HUES64 (cell line): ENCODE data around the gene SCGB1C1.
A peak's percentile ranks its signal among the peaks of the same experiment; 100 is the strongest.

Experiments
- H3K27ac ChIP-seq: 2 replicates; pipeline ENCODE4 v1.7.0; 2013; ENCODE audit warnings: low read depth, low read length, inconsistent platforms
- H3K27me3 ChIP-seq: 2 replicates; pipeline ENCODE4 v1.6.1; 2013; ENCODE audit warnings: mild to moderate bottlenecking, low read length; ENCODE audit not compliant: insufficient read depth
- H3K36me3 ChIP-seq: 2 replicates; pipeline ENCODE4 v1.6.1; 2013; ENCODE audit warnings: mild to moderate bottlenecking, low read length; ENCODE audit not compliant: insufficient read depth
- H3K4me1 ChIP-seq: 2 replicates; pipeline ENCODE4 v1.6.1; 2013; ENCODE audit warnings: mild to moderate bottlenecking, low read length, moderate library complexity; ENCODE audit not compliant: insufficient read depth
- H3K4me3 ChIP-seq: 2 replicates; pipeline ENCODE4 v1.5.1; 2013; ENCODE audit warnings: mild to moderate bottlenecking, low read length, moderate library complexity
- H3K9ac ChIP-seq: 2 replicates; pipeline ENCODE4 v1.6.1; 2013; ENCODE audit warnings: mild to moderate bottlenecking, low read depth, low read length
- H3K9me3 ChIP-seq: 2 replicates; pipeline ENCODE4 v1.6.1; 2013; ENCODE audit warnings: low read depth, low read length; ENCODE audit not compliant: insufficient read depth
- WGBS: fragments of 150-250, 120-280 bp; methylation state at CpG from one replicate; pipeline ENCODE4 v1.1.7; 2013; ENCODE audit warnings: missing lambda C conversion rate; 5-methylcytosine and 5-hydroxymethylcytosine counted together

The SCGB1C1 gene

DNA sequence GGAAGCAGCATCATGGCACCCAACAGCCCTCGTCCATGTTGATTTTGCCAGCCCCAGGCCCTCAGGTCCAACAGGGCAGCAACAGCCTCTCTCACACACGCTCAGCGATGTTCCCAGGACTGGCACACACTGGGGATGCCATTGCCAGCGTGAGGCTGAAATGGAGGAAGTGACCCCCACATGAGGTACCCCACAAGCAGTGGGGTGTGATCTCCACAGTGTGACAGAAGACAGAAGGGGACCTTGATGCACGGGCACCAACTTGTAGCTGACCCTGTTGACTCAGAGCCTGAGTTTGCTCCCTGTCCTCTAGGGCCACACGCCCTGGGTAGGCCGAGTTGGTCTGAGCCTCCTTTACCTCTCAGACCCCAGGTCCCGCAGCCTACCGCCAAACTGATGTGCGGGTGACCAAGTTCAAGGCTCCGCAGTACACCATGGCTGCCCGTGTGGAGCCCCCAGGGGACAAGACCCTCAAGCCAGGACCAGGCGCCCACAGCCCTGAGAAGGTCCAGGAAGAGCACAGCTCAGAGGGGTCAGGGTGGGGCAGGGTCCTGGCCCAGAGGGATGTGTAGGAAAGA is 6.2 kb downstream of the SCGB1C1 start:
- 87% methylated on average over 13 of the region's 13 CpGs for WGBS
- H3K27me3 ChIP-seq, result no peaks in the 10 kb centered on the region
- H3K4me3 ChIP-seq, result no peak overlapping the region
- H3K4me1 ChIP-seq, result no peaks in the 10 kb centered on the region
- H3K36me3 ChIP-seq, result peaks cover under 1% of the 10 kb centered on the region; the same call in 1 of the 2 replicates
- no peak overlapping the region for H3K27ac ChIP-seq
- no peaks in the 10 kb centered on the region for H3K9me3 ChIP-seq
- H3K9ac ChIP-seq, result no peak overlapping the region

DNA sequence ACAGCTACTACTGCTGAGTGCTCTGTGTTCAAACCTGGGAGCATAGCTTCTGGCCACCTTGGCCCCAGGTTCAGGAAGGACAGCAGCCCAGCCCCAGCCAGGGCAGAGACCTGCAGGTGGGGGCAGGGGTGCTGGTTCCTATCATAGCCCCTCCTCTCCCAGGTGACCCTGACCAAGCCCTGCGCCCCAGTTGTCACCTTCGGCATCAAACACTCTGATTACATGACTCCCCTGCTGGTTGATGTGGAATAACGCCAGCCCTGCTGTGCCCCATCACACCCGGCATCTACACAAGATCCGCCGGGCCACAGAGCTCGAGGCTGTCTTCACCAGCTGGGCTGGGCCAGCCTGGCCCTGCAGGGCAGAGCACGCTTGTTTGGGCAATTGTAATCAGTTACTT is 6.9 kb downstream of the SCGB1C1 start:
- Histone ChIP-seq H3K36me3 (peaks cover 7% of the 10 kb centered on the region), H3K27me3 (no peaks in the 10 kb centered on the region), H3K4me1 (no peaks in the 10 kb centered on the region), H3K4me3 (no peak overlapping the region), H3K27ac (no peak overlapping the region), H3K9me3 (no peaks in the 10 kb centered on the region), H3K9ac (no peak overlapping the region)
- WGBS, result 89% methylated on average over 8 of the region's 8 CpGs

DNA sequence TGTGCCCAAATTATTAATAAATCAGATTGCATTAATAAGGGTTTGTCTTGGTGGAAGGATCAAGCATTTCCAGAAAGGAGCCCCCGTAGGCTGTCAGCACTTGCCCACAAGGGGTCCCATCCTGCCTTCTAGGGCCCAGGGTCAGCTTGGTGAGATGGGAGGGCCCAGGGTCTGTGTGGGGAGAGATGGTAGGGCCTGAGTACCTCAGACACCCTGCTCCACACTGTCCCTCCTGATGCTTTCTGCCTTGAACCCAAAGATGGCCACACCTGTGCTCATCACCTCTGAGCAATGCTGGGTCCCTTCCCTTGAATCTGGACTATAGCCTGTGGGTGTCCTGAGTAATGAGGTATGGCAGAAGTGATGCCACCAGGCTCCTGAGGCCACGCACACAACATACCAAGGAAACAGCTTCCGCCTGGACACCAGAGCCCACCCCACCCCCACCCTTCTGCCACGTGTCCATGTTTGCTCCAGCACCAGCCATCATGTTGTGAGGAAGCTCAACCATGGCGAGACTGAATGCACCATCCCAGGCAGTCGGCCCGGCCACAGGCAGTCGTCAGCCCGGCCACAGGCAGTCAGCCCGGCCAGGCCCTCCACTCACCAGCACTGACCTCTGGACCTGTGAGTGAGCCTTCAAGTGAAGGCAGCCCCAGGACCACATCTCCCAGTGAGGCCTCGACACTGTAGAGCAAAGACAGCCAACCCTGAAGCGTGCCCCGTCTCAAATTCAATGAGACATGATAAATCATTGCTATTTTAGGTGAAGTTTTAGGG is 7.5 kb downstream of the SCGB1C1 start:
- Histone ChIP-seq H3K9me3 (no peaks in the 10 kb centered on the region), H3K27me3 (no peaks in the 10 kb centered on the region), H3K27ac (no peak overlapping the region), H3K4me1 (no peaks in the 10 kb centered on the region), H3K36me3 (peaks cover 14% of the 10 kb centered on the region), H3K9ac (no peak overlapping the region), H3K4me3 (no peak overlapping the region)
- 94% methylated on average over 13 of the region's 13 CpGs for WGBS

DNA sequence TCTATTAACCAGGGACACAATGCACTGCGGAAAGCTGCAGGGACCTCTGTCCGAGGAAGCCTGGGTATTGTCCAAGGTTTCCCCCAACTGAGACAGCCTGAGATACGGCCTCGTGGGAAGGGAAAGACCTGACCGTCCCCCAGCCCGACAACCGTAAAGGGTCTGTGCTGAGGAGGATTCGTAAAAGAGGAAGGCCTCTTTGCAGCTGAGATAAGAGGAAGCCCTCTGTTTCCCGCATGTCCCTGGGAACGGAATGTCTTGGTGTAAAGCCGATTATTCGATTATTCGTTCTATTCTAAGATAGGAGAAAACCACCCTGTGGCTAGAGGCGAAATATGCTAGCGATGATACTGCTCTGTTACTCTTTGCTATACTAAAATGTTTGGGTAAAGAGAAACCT is 9.1 kb downstream of the SCGB1C1 start:
- no peaks in the 10 kb centered on the region for H3K27me3 ChIP-seq
- H3K36me3 ChIP-seq, result peaks cover 16% of the 10 kb centered on the region
- H3K4me1 ChIP-seq, result peaks cover 7% of the 10 kb centered on the region; the same call in 1 of the 2 replicates
- 79% methylated on average over 15 of the region's 15 CpGs for WGBS
- H3K27ac ChIP-seq, result no peak overlapping the region
- H3K4me3 ChIP-seq, result no peak overlapping the region
- H3K9ac ChIP-seq, result no peak overlapping the region
- no peaks in the 10 kb centered on the region for H3K9me3 ChIP-seq

- H3K9me3 ChIP-seq, result no peaks in the 10 kb centered on the region
- H3K36me3 ChIP-seq, result peaks cover 16% of the 10 kb centered on the region
- WGBS, result 96% methylated on average over 8 of the region's 8 CpGs
- H3K27ac ChIP-seq, result no peak overlapping the region
- no peak overlapping the region for H3K9ac ChIP-seq
- no peak overlapping the region for H3K4me3 ChIP-seq
- no peaks in the 10 kb centered on the region for H3K27me3 ChIP-seq
- H3K4me1 ChIP-seq, result peaks cover 7% of the 10 kb centered on the region; the same call in 1 of the 2 replicates
Observed at GRCh38 chr11:202490-202889, 9.6 kb downstream of the SCGB1C1 start.

DNA sequence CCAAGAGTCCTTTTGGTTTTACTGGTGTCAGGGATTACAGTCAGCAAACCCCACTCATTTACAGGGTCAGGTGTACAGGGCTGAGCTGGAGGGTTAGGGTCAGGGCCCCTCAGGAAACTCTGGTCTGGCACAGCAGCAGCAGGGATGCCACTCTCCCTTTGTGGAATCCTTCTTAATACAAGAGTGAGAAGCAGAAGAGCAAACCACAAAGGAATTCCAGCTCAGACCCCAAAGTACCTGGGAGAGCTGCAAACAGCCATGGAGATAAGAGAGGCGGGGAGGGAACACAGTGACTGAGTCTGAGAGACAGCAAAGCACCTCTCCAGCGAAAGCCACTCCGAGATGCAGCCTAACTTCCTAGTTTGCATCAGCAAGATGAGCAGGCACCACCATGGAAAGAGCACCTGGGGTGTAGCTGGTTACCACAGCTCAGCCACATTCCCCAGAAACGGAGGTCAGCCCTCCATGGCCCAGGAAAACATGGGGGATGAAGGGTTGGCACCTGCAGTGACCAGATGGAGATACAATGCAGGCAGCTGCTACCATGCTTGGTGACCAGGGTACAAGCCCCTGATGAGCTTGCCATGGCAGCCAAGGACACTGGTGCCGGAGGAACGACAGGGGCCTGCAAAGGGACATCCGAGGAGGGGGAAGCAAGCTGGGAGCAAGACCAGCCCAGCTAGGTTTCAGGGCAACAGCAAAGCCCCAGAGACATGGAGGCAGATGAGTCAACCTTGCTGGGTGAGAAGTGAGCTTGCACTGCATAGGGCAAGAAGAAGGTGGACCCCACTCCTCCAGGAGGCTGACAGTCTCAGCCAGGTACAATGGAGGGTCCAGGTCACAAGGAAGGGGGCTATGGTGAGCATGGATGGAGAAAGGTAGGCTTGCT is 10.4 kb downstream of the SCGB1C1 start:
- no peaks in the 10 kb centered on the region for H3K27me3 ChIP-seq
- H3K27ac ChIP-seq, result no peak overlapping the region
- peaks cover 7% of the 10 kb centered on the region; the same call in 1 of the 2 replicates for H3K4me1 ChIP-seq
- 94% methylated on average over 7 of the region's 7 CpGs for WGBS
- no peak overlapping the region for H3K9ac ChIP-seq
- no peak overlapping the region for H3K4me3 ChIP-seq
- peaks cover 16% of the 10 kb centered on the region for H3K36me3 ChIP-seq
- no peaks in the 10 kb centered on the region for H3K9me3 ChIP-seq

- 98% methylated on average over 4 of the region's 4 CpGs for WGBS
- H3K9ac ChIP-seq, result no peak overlapping the region
- H3K36me3 ChIP-seq, result peaks cover 16% of the 10 kb centered on the region
- no peaks in the 10 kb centered on the region for H3K9me3 ChIP-seq
- no peak overlapping the region for H3K4me3 ChIP-seq
- H3K4me1 ChIP-seq, result peaks cover 7% of the 10 kb centered on the region; the same call in 1 of the 2 replicates
- H3K27ac ChIP-seq, result no peak overlapping the region
- H3K27me3 ChIP-seq, result no peaks in the 10 kb centered on the region
Observed at GRCh38 chr11:203945-204586, 11.2 kb downstream of the SCGB1C1 start.

GRCh38 chr11:204587-205109 is 11.8 kb downstream of the SCGB1C1 start:
- Histone ChIP-seq H3K4me3 (no peak overlapping the region), H3K36me3 (peaks cover 19% of the 10 kb centered on the region), H3K27me3 (no peaks in the 10 kb centered on the region), H3K9ac (no peak overlapping the region), H3K27ac (no peak overlapping the region), H3K4me1 (peaks cover 7% of the 10 kb centered on the region; the same call in 1 of the 2 replicates), H3K9me3 (no peaks in the 10 kb centered on the region)
- WGBS, result 90% methylated on average over 11 of the region's 12 CpGs

DNA sequence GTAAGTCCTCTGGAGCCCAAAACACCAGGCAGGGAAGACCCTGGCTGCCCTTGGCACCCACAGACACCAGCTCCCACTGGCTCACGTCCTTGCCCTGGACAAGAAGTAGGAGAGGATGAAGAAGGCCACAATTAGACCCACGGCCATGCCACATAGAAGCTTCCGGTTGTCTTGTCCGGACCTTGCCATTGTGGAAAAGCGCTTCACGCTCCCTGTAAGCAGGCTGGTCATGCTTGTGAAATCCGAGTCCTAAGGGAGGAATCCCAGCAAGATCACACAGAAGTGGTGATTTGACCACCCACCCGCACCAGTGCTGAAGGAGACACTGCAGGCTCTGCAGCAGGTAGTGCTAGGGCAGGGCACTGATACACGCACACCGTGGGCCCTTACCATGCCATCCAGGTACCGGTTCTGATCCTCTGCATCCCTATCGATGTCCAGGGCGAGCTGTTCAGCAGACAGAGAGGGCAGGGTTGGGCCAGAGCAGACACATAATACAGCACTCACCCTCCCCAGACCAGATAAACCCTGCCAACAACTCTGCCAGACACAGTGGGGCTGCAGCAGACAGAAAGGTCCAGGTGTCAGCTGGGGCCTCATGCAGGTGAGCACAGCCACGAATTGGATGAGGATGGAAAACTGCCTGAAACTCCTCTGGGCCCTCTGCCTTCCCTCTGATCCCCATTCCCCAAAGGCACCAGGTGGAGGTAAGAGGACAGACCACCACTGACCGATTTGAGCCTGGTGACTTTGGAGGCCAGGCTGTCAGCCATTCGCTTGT is 12.5 kb downstream of the SCGB1C1 start:
- H3K4me1 ChIP-seq, result peaks cover 7% of the 10 kb centered on the region; the same call in 1 of the 2 replicates
- 95% methylated on average over 16 of the region's 16 CpGs for WGBS
- peaks cover 26% of the 10 kb centered on the region for H3K36me3 ChIP-seq
- H3K4me3 ChIP-seq, result 0 out of 2 replicates have a peak overlapping the region, but pooled peaks have one; percentile 93
- H3K9ac ChIP-seq, result no peak overlapping the region
- H3K27ac ChIP-seq, result no peak overlapping the region
- no peaks in the 10 kb centered on the region for H3K27me3 ChIP-seq
- H3K9me3 ChIP-seq, result no peaks in the 10 kb centered on the region

DNA sequence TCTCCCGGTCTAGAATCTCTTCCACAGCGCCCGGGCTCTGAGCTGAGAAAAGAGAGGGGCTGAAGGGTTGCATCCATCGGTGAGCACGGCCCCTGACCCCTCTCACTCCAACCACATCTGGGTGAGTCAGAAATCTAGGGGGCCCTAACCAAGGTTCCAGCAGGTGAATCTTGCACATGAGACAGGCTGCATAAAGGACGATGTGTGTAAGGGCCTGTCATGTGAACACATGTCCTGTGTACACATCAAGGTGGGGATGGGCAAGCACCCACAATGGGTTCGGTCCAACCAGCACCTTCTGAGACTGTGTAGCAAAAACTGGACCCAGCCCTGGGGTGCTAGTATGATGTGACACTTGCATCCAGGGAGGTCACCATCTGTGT is 13.1 kb downstream of the SCGB1C1 start:
- H3K4me3 ChIP-seq, result peak overlapping the region; percentile 93
- WGBS, result 87% methylated on average over 7 of the region's 7 CpGs
- peaks cover 7% of the 10 kb centered on the region; the same call in 1 of the 2 replicates for H3K4me1 ChIP-seq
- peaks cover 32% of the 10 kb centered on the region for H3K36me3 ChIP-seq
- H3K27me3 ChIP-seq, result no peaks in the 10 kb centered on the region
- peak overlapping the region; percentile 85; the same call in 1 of the 2 replicates for H3K9ac ChIP-seq
- H3K9me3 ChIP-seq, result no peaks in the 10 kb centered on the region
- no peak overlapping the region for H3K27ac ChIP-seq
